HEK293 (cell line): Measurements from ENCODE around the gene EFEMP2.

Source experiments
- CTCF ChIA-PET: fragments of 350-600 bp; formaldehyde crosslinking; extraction: SDS; loops from one replicate; lab custom pipeline; 2021; ENCODE audit warnings: antibody characterized with exemption; lab: Yijun Ruan, JAX
- POLR2A ChIA-PET: fragments of 300-600 bp; formaldehyde crosslinking; extraction: SDS; loops from one replicate; lab custom pipeline; 2020; ENCODE audit warnings: antibody characterized with exemption, inconsistent platforms; lab: Yijun Ruan, JAX
- H3K27ac ChIP-seq: fragments of 200-500 bp; sonication (Bioruptor generic); 2 replicates; pipeline ENCODE4 v1.5.1; 2014; ENCODE audit warnings: low read depth, low read length, control low read depth, inconsistent platforms; ENCODE audit errors: extremely low read depth
- H3K36me3 ChIP-seq, 2 experiments: fragments of 200-500 bp in 1 of 2; sonication (Bioruptor generic) in 1 of 2; 1 replicate in 1 of 2; 2 replicates in 1 of 2; pipeline ENCODE4 v1.5.1; 2014 to 2017; ENCODE audit warnings: inconsistent platforms in 2 of 2, low read length in 2 of 2; ENCODE audit not compliant: control insufficient read depth in 2 of 2, insufficient read depth in 1 of 2
- H3K4me1 ChIP-seq: fragments of 200-500 bp; sonication (Bioruptor generic); 2 replicates; pipeline ENCODE4 v1.5.1; 2014; ENCODE audit warnings: mild to moderate bottlenecking, low read length, inconsistent platforms; ENCODE audit not compliant: control insufficient read depth, insufficient read depth
- H3K4me3 ChIP-seq: 2 replicates; pipeline ENCODE4 v1.5.1; 2011; ENCODE audit warnings: low read depth, mild to moderate bottlenecking, control low read depth, low read length, moderate library complexity
- H3K9me3 ChIP-seq: fragments of 200-500 bp; sonication (Bioruptor generic); 2 replicates; pipeline ENCODE4 v1.5.1; 2014; ENCODE audit warnings: low read depth, low read length, inconsistent platforms; ENCODE audit not compliant: control insufficient read depth, insufficient read depth
- CTCF ChIP-seq: fragments of 450-650 bp; formaldehyde crosslinking; IDR thresholded peaks from 2 replicates; pipeline ENCODE4 v1.5.1; 2016; ENCODE audit warnings: missing biosample characterization, missing genetic modification characterization
- HOXC10 ChIP-seq: sonication (generic); formaldehyde crosslinking; IDR thresholded peaks from 2 replicates; pipeline ENCODE4 v1.8.1; 2023; ENCODE audit warnings: mild to moderate bottlenecking, missing genetic modification reagents
- RBAK ChIP-seq: fragments of 450-650 bp; formaldehyde crosslinking; IDR thresholded peaks from 2 replicates; pipeline ENCODE4 v1.5.1; 2016; ENCODE audit warnings: missing biosample characterization, missing genetic modification characterization
- SCRT1 ChIP-seq: fragments of 450-650 bp; formaldehyde crosslinking; IDR thresholded peaks from 2 replicates; pipeline ENCODE4 v1.5.1; 2016; ENCODE audit warnings: missing biosample characterization, missing genetic modification characterization, borderline replicate concordance
- SP2 ChIP-seq: fragments of 450-650 bp; formaldehyde crosslinking; IDR thresholded peaks from 2 replicates; pipeline ENCODE4 v1.5.1; 2016; ENCODE audit warnings: missing biosample characterization, missing genetic modification characterization
- ZNF280D ChIP-seq: fragments of 450-650 bp; formaldehyde crosslinking; IDR thresholded peaks from 2 replicates; pipeline ENCODE4 v1.5.1; 2016; ENCODE audit warnings: missing biosample characterization, missing genetic modification characterization
- ZNF341 ChIP-seq: fragments of 450-650 bp; formaldehyde crosslinking; IDR thresholded peaks from 2 replicates; pipeline ENCODE4; 2016; ENCODE audit warnings: low read depth, missing biosample characterization, missing genetic modification characterization
- ZNF645 ChIP-seq: fragments of 450-650 bp; formaldehyde crosslinking; IDR thresholded peaks from 2 replicates; pipeline ENCODE4; 2016; ENCODE audit warnings: missing biosample characterization, missing genetic modification characterization
- ZNF76 ChIP-seq: fragments of 450-650 bp; formaldehyde crosslinking; IDR thresholded peaks from 2 replicates; pipeline ENCODE4; 2016; ENCODE audit warnings: low read depth, missing biosample characterization, missing genetic modification characterization, borderline replicate concordance
- ZSCAN4 ChIP-seq: fragments of 450-650 bp; formaldehyde crosslinking; IDR thresholded peaks from 2 replicates; pipeline ENCODE4 v1.5.1; 2017; ENCODE audit warnings: missing biosample characterization, missing genetic modification characterization
- TF ChIP-seq, protein P1 (sequence below): fragments of 450-650 bp; formaldehyde crosslinking; IDR thresholded peaks from 2 replicates; pipeline ENCODE4 v1.5.1; 2017; ENCODE audit warnings: missing biosample characterization, missing genetic modification characterization
- TF ChIP-seq, protein P2 (sequence below): fragments of 450-650 bp; formaldehyde crosslinking; IDR thresholded peaks from 2 replicates; pipeline ENCODE4 v1.5.1; 2016; ENCODE audit warnings: missing biosample characterization, missing genetic modification characterization
- TF ChIP-seq, protein P3 (sequence below): fragments of 450-650 bp; formaldehyde crosslinking; IDR thresholded peaks from 2 replicates; pipeline ENCODE4 v1.5.1; 2016; ENCODE audit warnings: missing biosample characterization, missing genetic modification characterization, borderline replicate concordance

EFEMP2 gene

DNA sequence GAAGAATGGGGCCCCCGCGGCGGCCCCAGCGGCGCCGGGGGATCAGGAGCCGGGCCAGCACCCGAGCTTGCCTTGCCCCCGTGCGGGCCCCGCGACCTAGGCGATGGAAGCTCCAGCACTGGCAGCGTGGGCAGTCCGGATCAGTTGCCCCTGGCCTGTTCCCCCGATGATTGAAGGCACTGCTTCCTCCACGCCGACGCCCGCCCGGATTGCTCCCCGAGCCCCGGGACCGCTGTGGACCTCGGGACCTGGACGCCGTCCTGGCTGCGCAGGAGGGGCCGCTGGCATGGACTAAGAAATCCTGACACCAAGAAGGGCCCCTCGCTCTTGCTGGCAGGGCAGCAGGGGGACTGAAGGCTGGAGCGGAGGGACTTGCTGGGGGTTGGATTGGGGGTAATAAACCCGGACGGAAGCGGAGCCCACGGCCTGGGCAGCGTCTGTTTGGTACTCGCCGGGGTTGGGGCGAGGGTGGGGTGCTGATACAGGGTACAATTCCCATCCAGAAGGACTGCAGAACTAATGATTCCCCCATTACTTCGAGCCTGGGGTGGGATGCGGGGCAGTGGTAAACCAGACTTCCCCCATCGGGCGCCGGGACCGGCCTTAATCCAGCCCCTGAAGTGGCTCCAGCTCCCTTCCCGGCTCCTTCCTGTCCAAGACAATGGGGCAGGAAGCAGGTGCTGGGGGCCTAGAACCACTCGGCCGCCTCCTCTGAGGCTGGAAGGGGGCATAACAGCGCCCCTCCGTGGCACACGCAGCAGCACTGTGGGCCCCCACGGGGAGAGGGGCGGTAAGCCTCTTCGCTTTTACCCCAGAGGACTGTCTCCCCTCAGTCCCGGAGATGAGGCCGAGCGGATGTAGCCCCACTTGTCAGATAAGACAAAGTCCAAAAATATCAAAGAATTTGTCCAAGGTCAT is 18.9 kb upstream of the EFEMP2 start (continued):
- TF ChIP-seq, protein P1, sequence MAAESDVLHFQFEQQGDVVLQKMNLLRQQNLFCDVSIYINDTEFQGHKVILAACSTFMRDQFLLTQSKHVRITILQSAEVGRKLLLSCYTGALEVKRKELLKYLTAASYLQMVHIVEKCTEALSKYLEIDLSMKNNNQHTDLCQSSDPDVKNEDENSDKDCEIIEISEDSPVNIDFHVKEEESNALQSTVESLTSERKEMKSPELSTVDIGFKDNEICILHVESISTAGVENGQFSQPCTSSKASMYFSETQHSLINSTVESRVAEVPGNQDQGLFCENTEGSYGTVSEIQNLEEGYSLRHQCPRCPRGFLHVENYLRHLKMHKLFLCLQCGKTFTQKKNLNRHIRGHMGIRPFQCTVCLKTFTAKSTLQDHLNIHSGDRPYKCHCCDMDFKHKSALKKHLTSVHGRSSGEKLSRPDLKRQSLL: peak; percentile 86
- TF ChIP-seq ZSCAN4 (no peak), CTCF (peak; percentile 74), SP2 (tag by site-specific recombination) (peak; percentile 47), ZNF280D (tag by site-specific recombination) (no peak), HOXC10 (CRISPR knock-in tag) (no peak), ZNF645 (tag by site-specific recombination) (no peak), RBAK (tag by site-specific recombination) (no peak), ZNF76 (no peak)
- TF ChIP-seq, protein P2, sequence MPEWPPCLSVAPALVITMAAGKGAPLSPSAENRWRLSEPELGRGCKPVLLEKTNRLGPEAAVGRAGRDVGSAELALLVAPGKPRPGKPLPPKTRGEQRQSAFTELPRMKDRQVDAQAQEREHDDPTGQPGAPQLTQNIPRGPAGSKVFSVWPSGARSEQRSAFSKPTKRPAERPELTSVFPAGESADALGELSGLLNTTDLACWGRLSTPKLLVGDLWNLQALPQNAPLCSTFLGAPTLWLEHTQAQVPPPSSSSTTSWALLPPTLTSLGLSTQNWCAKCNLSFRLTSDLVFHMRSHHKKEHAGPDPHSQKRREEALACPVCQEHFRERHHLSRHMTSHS (tag by site-specific recombination): no peak

DNA sequence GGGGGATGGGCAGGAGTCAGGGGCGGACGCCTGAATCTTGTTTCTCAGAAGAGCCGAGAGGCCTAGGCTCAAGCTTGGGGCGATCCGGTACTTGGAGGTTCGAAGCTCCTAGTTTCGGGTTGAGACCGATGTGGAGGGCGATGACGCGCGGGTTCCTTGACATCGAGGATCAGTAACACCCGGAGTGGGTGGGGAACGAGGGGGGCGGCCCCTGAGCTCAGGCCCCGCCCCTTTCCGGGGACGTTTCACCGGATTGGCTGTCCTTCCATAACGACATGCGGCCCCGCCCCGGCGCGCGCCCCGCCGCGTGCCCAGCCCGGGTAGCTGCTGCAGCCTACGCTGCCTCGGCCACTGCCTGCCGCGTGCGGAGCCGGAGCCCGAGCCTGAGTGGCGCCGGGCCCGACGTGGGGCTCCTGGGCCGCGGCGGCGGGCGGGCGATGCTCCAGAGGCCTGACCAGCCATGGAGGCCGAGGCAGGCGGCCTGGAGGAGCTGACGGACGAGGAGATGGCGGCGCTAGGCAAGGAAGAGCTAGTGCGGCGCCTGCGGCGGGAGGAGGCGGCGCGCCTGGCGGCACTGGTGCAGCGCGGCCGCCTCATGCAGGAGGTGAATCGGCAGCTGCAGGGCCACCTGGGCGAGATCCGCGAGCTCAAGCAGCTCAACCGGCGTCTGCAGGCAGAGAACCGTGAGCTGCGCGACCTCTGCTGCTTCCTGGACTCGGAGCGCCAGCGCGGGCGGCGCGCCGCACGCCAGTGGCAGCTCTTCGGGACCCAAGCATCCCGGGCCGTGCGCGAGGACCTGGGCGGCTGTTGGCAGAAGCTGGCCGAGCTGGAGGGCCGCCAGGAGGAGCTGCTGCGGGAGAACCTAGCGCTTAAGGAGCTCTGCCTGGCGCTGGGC is 18.0 kb upstream of the EFEMP2 start, which contains the start of gene CCDC85B:
Gene CCDC85B (plus strand): TSS at position 350 of the 895 bp plus-strand sequence. CDS start 111 bp downstream, at position 461.
- H3K27ac ChIP-seq: peak within 1 kb of the TSS; percentile 67; the same call in 1 of the 2 replicates
- H3K4me1 ChIP-seq: no peaks in the 10 kb centered on the region
- H3K9me3 ChIP-seq: no peaks in the 10 kb centered on the region
- peaks cover 0 to 16% of the 10 kb centered on the region in 2 experiments; a peak in 2 of 3 replicates for H3K36me3 ChIP-seq
- peak within 1 kb of the TSS; percentile 55 for H3K4me3 ChIP-seq
- ChIA-PET CTCF (interaction anchor here (0.6 to 9.5 kb wide), 20 partner anchors 8 to 415 kb away, joined by 3 to 189 read pairs (median 4); partner anchors contain the start of genes C11orf68, CFL1, FOSL1 and MUS81), POLR2A (interaction anchor here (0.5 to 6.1 kb wide), 31 partner anchors 8 to 468 kb away, joined by 3 to 121 read pairs (median 4); partner anchors contain the start of genes C11orf68, CFL1, DRAP1 and FOSL1)
- TF ChIP-seq, protein P3, sequence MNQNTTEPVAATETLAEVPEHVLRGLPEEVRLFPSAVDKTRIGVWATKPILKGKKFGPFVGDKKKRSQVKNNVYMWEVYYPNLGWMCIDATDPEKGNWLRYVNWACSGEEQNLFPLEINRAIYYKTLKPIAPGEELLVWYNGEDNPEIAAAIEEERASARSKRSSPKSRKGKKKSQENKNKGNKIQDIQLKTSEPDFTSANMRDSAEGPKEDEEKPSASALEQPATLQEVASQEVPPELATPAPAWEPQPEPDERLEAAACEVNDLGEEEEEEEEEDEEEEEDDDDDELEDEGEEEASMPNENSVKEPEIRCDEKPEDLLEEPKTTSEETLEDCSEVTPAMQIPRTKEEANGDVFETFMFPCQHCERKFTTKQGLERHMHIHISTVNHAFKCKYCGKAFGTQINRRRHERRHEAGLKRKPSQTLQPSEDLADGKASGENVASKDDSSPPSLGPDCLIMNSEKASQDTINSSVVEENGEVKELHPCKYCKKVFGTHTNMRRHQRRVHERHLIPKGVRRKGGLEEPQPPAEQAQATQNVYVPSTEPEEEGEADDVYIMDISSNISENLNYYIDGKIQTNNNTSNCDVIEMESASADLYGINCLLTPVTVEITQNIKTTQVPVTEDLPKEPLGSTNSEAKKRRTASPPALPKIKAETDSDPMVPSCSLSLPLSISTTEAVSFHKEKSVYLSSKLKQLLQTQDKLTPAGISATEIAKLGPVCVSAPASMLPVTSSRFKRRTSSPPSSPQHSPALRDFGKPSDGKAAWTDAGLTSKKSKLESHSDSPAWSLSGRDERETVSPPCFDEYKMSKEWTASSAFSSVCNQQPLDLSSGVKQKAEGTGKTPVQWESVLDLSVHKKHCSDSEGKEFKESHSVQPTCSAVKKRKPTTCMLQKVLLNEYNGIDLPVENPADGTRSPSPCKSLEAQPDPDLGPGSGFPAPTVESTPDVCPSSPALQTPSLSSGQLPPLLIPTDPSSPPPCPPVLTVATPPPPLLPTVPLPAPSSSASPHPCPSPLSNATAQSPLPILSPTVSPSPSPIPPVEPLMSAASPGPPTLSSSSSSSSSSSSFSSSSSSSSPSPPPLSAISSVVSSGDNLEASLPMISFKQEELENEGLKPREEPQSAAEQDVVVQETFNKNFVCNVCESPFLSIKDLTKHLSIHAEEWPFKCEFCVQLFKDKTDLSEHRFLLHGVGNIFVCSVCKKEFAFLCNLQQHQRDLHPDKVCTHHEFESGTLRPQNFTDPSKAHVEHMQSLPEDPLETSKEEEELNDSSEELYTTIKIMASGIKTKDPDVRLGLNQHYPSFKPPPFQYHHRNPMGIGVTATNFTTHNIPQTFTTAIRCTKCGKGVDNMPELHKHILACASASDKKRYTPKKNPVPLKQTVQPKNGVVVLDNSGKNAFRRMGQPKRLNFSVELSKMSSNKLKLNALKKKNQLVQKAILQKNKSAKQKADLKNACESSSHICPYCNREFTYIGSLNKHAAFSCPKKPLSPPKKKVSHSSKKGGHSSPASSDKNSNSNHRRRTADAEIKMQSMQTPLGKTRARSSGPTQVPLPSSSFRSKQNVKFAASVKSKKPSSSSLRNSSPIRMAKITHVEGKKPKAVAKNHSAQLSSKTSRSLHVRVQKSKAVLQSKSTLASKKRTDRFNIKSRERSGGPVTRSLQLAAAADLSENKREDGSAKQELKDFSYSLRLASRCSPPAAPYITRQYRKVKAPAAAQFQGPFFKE (tag by site-specific recombination): no peak
- TF ChIP-seq ZNF76 (peak; percentile 36; the same call in 1 of the 2 replicates), SCRT1 (tag by site-specific recombination) (no peak), ZNF341 (peak; percentile 69)
